ACC112 (cell line): Measurements from ENCODE around the gene LYPLAL1.

Source experiments
- H2AFZ ChIP-seq: fragments of 200-600 bp; sonication (generic); one replicate; pipeline ENCODE4 v1.6.0; 2017; ENCODE audit warnings: antibody characterized with exemption, low read length; ENCODE audit not compliant: unreplicated experiment
- H3K27ac ChIP-seq: fragments of 200-600 bp; sonication (generic); 2 replicates; pipeline ENCODE4 v1.5.1; 2014; ENCODE audit warnings: low read depth, mild to moderate bottlenecking, antibody characterized with exemption, low read length, moderate library complexity
- H3K27me3 ChIP-seq: fragments of 200-600 bp; sonication (generic); 2 replicates; pipeline ENCODE4 v1.6.1; 2014; ENCODE audit warnings: mild to moderate bottlenecking, antibody characterized with exemption, low read length, moderate library complexity, mixed read lengths; ENCODE audit not compliant: insufficient read depth
- H3K36me3 ChIP-seq: fragments of 200-600 bp; sonication (generic); 2 replicates; pipeline ENCODE4 v1.6.1; 2016; ENCODE audit warnings: mild to moderate bottlenecking, antibody characterized with exemption, low read length, moderate library complexity, mixed read lengths; ENCODE audit not compliant: insufficient read depth
- H3K4me1 ChIP-seq: fragments of 200-600 bp; sonication (generic); one replicate; pipeline ENCODE4 v1.6.1; 2016; ENCODE audit warnings: low read length, mixed read lengths; ENCODE audit not compliant: insufficient read depth, unreplicated experiment, control insufficient read depth
- H3K4me3 ChIP-seq: fragments of 200-600 bp; sonication (generic); 2 replicates; pipeline ENCODE4 v1.5.1; 2014; ENCODE audit warnings: mild to moderate bottlenecking, low read depth, low read length
- H3K79me2 ChIP-seq: fragments of 200-600 bp; sonication (generic); one replicate; pipeline ENCODE4 v1.6.0; 2016; ENCODE audit warnings: low read length; ENCODE audit not compliant: control insufficient read depth, unreplicated experiment, insufficient read depth

The LYPLAL1 gene

DNA sequence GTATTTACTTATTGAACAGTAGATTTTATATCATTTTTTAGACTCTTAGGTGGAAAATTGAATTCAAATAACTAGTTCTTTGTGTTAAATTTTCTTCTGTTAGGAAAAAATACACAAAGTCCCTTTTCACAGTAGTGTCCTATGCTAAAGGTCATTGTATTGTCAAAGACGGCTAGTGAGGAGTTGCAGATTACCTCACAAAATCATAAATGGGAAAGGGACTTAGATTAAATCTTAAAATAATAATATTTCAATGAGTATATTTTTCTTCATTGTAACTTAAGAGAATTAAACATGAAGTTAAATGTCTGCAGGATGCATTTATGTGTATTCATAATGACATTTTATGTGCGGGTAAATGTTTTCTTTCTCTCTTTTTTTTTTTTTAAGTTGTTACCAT is 32.7 kb downstream of the LYPLAL1 start:
- H3K79me2 ChIP-seq, result peaks cover 9% of the 10 kb centered on the region
- H3K27ac ChIP-seq, result no peak overlapping the region

DNA sequence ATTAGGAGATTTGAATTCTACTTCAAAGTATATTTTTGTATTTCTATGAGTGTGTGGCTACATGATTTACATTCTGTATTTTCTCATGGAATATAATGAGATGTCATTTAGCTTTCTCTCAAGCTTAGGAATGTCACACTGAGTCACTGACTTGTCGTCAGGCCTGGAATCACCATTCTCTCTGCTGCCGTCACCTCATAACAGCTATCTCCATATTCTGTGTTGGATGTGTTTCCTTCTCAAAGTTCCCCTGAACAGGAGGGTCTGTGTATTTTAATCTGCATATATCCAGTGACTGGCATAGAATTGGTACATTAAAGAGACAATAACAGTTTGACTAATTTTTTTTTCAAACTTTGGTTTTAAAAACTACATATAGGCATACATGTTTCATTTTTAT is 35.9 kb downstream of the LYPLAL1 start:
- no peak overlapping the region for H2AFZ ChIP-seq
- no peaks in the 10 kb centered on the region for H3K27me3 ChIP-seq
- peaks cover 7% of the 10 kb centered on the region for H3K4me1 ChIP-seq
- H3K79me2 ChIP-seq, result peaks cover 4% of the 10 kb centered on the region
- H3K27ac ChIP-seq, result no peak overlapping the region
- no peak overlapping the region for H3K4me3 ChIP-seq
- peaks cover 21% of the 10 kb centered on the region for H3K36me3 ChIP-seq

More for the DNA sequence above, 32.7 kb downstream of the LYPLAL1 start:
- Histone ChIP-seq H3K27me3 (no peaks in the 10 kb centered on the region), H3K4me3 (no peak overlapping the region), H3K36me3 (peaks cover 11% of the 10 kb centered on the region), H2AFZ (no peak overlapping the region), H3K4me1 (peaks cover 7% of the 10 kb centered on the region)

GRCh38 chr1:219210067-219210466 is 36.4 kb downstream of the LYPLAL1 start:
- H3K4me3 ChIP-seq, result no peak overlapping the region
- H2AFZ ChIP-seq, result no peak overlapping the region
- H3K27ac ChIP-seq, result no peak overlapping the region
- peaks cover 7% of the 10 kb centered on the region for H3K4me1 ChIP-seq
- peaks cover 23% of the 10 kb centered on the region for H3K36me3 ChIP-seq
- H3K79me2 ChIP-seq, result peaks cover 4% of the 10 kb centered on the region
- H3K27me3 ChIP-seq, result no peaks in the 10 kb centered on the region

- Histone ChIP-seq H3K36me3 (peaks cover 38% of the 10 kb centered on the region), H3K4me3 (no peak overlapping the region), H3K27me3 (no peaks in the 10 kb centered on the region), H2AFZ (no peak overlapping the region), H3K4me1 (no peaks in the 10 kb centered on the region), H3K27ac (no peak overlapping the region), H3K79me2 (no peaks in the 10 kb centered on the region)
These were observed 41.8 kb downstream of the LYPLAL1 start for GRCh38 chr1:219215477-219215876.

DNA sequence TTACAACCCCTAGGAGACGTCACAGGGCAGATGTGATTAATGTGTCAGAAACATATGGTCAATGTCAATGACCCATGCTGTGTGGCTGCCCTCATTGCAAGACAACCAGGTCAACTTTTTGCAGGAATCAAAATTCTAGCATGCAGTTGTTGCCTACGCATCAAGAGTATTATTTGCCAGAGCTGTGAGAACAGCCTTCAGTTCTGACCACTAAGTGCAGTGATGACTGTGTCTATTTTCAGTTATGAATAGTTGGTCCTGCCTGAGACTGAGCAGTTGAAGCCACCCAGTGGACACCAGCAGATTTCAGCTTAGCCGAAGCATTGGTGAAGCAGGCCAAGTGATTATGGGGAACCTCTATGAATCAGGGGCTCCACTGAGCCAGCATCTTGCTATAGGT is 47.3 kb downstream of the LYPLAL1 start:
- Histone ChIP-seq H3K79me2 (no peaks in the 10 kb centered on the region), H3K27ac (no peak overlapping the region), H2AFZ (no peak overlapping the region), H3K4me3 (no peak overlapping the region), H3K36me3 (peaks cover 11% of the 10 kb centered on the region), H3K27me3 (no peaks in the 10 kb centered on the region), H3K4me1 (peaks cover 5% of the 10 kb centered on the region)

- Histone ChIP-seq H3K27ac (no peak overlapping the region), H2AFZ (no peak overlapping the region), H3K4me1 (peaks cover 5% of the 10 kb centered on the region), H3K27me3 (no peaks in the 10 kb centered on the region), H3K4me3 (no peak overlapping the region), H3K79me2 (no peaks in the 10 kb centered on the region), H3K36me3 (peaks cover 13% of the 10 kb centered on the region; the same call in 1 of the 2 replicates)
These were observed 49.8 kb downstream of the LYPLAL1 start for GRCh38 chr1:219223496-219223895.

- no peak overlapping the region for H3K4me3 ChIP-seq
- H3K4me1 ChIP-seq, result peaks cover 5% of the 10 kb centered on the region
- no peaks in the 10 kb centered on the region for H3K27me3 ChIP-seq
- H3K27ac ChIP-seq, result no peak overlapping the region
- H3K79me2 ChIP-seq, result no peaks in the 10 kb centered on the region
- no peak overlapping the region for H2AFZ ChIP-seq
- peaks cover 6% of the 10 kb centered on the region; the same call in 1 of the 2 replicates for H3K36me3 ChIP-seq
These were observed 52.5 kb downstream of the LYPLAL1 start for GRCh38 chr1:219226196-219226595.

GRCh38 chr1:219227360-219228057 is 53.8 kb downstream of the LYPLAL1 start:
- Histone ChIP-seq H3K36me3 (peaks cover 6% of the 10 kb centered on the region; the same call in 1 of the 2 replicates), H2AFZ (no peak overlapping the region), H3K27me3 (no peaks in the 10 kb centered on the region), H3K27ac (no peak overlapping the region), H3K79me2 (no peaks in the 10 kb centered on the region), H3K4me3 (no peak overlapping the region), H3K4me1 (peaks cover 5% of the 10 kb centered on the region)

DNA sequence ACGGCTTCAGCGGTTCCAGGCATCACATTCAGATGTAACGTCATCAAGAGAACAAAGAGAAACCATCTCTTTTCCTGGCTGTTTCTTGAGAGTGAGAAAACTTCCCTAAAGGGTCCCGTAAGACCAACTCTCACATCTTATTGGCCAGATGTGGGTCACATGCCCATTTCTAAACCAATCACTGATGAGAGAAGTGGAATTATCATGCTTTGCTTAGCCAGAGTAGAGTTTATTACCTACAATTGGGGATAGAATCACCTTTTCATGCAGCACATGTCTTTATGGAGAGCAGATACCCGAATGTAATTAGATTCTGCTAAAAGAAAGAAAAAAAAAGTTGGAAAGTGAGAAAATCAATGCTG is 54.4 kb downstream of the LYPLAL1 start:
- peaks cover 6% of the 10 kb centered on the region; the same call in 1 of the 2 replicates for H3K36me3 ChIP-seq
- no peaks in the 10 kb centered on the region for H3K79me2 ChIP-seq
- no peak overlapping the region for H2AFZ ChIP-seq
- peaks cover 5% of the 10 kb centered on the region for H3K4me1 ChIP-seq
- no peak overlapping the region for H3K4me3 ChIP-seq
- H3K27ac ChIP-seq, result no peak overlapping the region
- no peaks in the 10 kb centered on the region for H3K27me3 ChIP-seq

GRCh38 chr1:219232890-219233289 is 59.2 kb downstream of the LYPLAL1 start:
- H3K27ac ChIP-seq, result no peak overlapping the region
- peaks cover 5% of the 10 kb centered on the region; the same call in 1 of the 2 replicates for H3K36me3 ChIP-seq
- no peaks in the 10 kb centered on the region for H3K4me1 ChIP-seq
- no peak overlapping the region for H2AFZ ChIP-seq
- no peak overlapping the region for H3K4me3 ChIP-seq
- no peaks in the 10 kb centered on the region for H3K79me2 ChIP-seq
- H3K27me3 ChIP-seq, result no peaks in the 10 kb centered on the region

DNA sequence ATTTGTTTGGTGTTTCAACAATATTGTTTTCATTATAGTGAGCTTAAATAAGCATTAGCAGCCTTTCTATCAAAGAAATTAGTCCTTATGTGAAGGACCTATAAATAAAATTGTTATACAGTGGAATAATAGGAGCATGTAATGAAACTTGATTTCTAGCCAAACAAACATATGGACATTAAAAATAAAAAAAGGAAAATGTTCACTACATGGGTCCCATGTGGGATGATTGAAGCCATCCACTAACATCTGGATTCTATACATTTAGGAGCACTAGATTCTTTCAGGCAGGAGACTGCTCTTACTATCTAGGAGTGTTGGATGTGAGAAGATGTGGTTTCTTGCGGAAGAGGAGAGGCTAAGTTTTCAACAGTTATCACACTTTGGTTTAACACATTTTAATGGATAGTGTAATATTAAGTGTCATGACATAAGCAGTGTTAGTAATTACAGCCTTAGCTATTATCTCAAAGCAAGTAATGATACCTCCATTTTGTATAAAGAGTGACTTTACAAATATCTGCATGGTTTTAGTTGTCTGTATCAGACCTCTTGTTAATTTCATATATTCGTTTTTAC is 62.3 kb downstream of the LYPLAL1 start:
- H3K4me1 ChIP-seq, result no peaks in the 10 kb centered on the region
- no peaks in the 10 kb centered on the region for H3K36me3 ChIP-seq
- no peaks in the 10 kb centered on the region for H3K79me2 ChIP-seq
- H3K4me3 ChIP-seq, result no peak overlapping the region
- H2AFZ ChIP-seq, result no peak overlapping the region
- no peaks in the 10 kb centered on the region for H3K27me3 ChIP-seq
- no peak overlapping the region for H3K27ac ChIP-seq
